Measurements from ENCODE around the gene CMYA5. TPM values are rescaled to one million over a fixed set of nuclear protein-coding genes. Genes with fewer than 3 reads are reported as not detected.
"Not testable (repeated sequence)": the region's sequence is repeated elsewhere in the genome, so short reads cannot be mapped to it uniquely, and the experiment has no call there.

CMYA5 gene
- total RNA-seq, 1 donor from 2014 or later = 0.16 TPM

DNA sequence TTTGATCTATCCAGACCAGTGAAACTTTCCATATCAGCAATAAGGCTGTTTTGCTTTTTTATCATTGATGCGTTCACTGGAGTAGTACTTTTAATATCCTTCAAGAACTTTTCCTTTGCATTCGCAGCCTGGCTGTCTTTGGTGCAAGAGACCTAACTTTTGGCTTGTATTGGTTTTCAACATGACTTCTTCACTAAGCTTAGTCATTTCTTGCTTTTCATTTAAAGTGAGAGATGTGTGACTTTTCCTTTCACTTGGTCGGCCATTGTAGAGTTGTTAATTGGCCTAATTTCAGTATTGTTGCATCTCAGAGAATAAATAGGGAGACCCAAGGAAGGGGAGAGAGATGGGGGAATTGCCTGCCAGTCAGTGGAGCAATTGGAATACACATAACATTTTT is 26.4 kb upstream of the CMYA5 start:
- TF ChIP-seq, protein P1, sequence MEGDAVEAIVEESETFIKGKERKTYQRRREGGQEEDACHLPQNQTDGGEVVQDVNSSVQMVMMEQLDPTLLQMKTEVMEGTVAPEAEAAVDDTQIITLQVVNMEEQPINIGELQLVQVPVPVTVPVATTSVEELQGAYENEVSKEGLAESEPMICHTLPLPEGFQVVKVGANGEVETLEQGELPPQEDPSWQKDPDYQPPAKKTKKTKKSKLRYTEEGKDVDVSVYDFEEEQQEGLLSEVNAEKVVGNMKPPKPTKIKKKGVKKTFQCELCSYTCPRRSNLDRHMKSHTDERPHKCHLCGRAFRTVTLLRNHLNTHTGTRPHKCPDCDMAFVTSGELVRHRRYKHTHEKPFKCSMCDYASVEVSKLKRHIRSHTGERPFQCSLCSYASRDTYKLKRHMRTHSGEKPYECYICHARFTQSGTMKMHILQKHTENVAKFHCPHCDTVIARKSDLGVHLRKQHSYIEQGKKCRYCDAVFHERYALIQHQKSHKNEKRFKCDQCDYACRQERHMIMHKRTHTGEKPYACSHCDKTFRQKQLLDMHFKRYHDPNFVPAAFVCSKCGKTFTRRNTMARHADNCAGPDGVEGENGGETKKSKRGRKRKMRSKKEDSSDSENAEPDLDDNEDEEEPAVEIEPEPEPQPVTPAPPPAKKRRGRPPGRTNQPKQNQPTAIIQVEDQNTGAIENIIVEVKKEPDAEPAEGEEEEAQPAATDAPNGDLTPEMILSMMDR (IDR thresholded peaks at IDR 0.05) = no peak
- H3K36me3 Mint-ChIP-seq (ENCODE audit: unreplicated experiment) = peaks cover 45% of the 10 kb centered on the region
- H3K27me3 Mint-ChIP-seq (ENCODE audit: unreplicated experiment) = no peaks in the 10 kb centered on the region
- peaks cover 4% of the 10 kb centered on the region for H3K9me3 Mint-ChIP-seq (ENCODE audit: unreplicated experiment)
- no peak overlapping the region for H3K4me3 Mint-ChIP-seq (ENCODE audit: unreplicated experiment)
- DNase-seq (ENCODE audit: extremely low spot score, unreplicated experiment) = no peak
- no peak overlapping the region for H3K27ac Mint-ChIP-seq (ENCODE audit: unreplicated experiment)
- no peaks in the 10 kb centered on the region for H3K4me1 Mint-ChIP-seq (ENCODE audit: unreplicated experiment)

DNA sequence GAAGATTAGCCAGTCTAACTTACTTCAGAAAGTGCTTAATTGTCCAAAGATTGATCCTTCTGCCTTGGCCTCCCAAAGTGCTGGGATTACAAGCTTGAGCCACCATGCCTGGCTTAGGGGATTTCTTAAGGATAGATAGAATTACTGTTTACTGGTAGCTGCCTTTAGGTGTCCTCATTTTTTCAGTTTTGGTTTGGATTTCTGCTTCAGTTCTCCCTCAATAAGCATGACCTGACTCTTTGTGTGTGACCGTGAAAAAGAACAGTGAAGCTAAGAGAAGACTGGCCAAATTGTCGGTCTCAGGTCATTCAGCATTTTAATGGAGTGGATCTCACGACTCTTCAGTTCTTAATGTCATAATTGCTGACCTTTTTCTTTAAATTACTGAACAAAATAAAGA is 22.9 kb upstream of the CMYA5 start:
- Mint-ChIP-seq H3K27ac (ENCODE audit: unreplicated experiment) (no peak overlapping the region), H3K4me1 (ENCODE audit: unreplicated experiment) (no peaks in the 10 kb centered on the region), H3K36me3 (ENCODE audit: unreplicated experiment) (peaks cover 47% of the 10 kb centered on the region), H3K9me3 (ENCODE audit: unreplicated experiment) (peaks cover 4% of the 10 kb centered on the region), H3K4me3 (ENCODE audit: unreplicated experiment) (no peak overlapping the region), H3K27me3 (ENCODE audit: unreplicated experiment) (no peaks in the 10 kb centered on the region)
- DNase-seq (ENCODE audit: extremely low spot score, unreplicated experiment) = no peak
- TF ChIP-seq, protein P1 (IDR thresholded peaks at IDR 0.05) = no peak

DNA sequence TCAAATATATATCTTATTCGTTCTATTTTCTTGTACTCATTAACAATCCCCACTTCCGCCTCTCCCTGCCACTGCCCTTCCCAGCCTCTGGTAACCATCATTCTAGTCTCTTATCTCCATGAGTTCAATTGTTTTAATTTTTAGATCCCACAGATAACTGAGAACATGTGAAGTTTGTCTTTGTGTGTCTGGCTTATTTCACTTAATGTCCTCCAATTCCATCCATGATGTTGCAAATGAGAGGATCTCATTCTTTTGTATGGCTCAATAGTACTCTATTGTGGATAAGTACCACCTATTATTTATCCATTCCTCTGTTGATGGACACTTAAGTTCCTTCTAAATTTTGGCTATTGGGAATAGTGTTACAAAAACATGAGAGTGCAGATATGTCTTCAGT is 17.2 kb upstream of the CMYA5 start:
- Mint-ChIP-seq H3K36me3 (ENCODE audit: unreplicated experiment) (peaks cover 44% of the 10 kb centered on the region), H3K4me3 (ENCODE audit: unreplicated experiment) (no peak overlapping the region), H3K9me3 (ENCODE audit: unreplicated experiment) (no peaks in the 10 kb centered on the region), H3K4me1 (ENCODE audit: unreplicated experiment) (no peaks in the 10 kb centered on the region), H3K27ac (ENCODE audit: unreplicated experiment) (no peak overlapping the region), H3K27me3 (ENCODE audit: unreplicated experiment) (no peaks in the 10 kb centered on the region)
- DNase-seq (ENCODE audit: extremely low spot score, unreplicated experiment) = no peak
- TF ChIP-seq, protein P1 (IDR thresholded peaks at IDR 0.05) = no peak

DNA sequence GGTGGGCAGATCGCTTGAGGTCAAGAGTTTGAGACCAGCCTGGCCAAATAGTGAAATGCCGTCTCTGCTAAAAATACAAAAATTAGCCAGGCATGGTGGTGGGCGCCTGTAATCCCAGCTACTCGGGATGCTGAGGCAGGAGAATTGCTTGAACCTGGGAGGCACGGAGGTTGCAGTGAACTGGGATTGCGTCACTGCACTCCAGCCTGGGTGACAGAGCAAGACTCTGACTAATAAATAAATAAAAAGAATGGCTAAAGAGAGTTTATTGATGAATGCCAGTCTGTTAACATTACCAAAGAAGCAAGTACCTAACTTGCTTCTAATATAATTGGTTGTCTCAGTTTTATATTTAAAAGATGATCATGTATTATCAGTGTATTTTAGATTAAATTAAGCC is 13.3 kb upstream of the CMYA5 start:
- not testable (repeated sequence) for H3K4me3 Mint-ChIP-seq (ENCODE audit: unreplicated experiment); H3K27me3 Mint-ChIP-seq (ENCODE audit: unreplicated experiment); H3K27ac Mint-ChIP-seq (ENCODE audit: unreplicated experiment); DNase-seq (ENCODE audit: extremely low spot score, unreplicated experiment); H3K9me3 Mint-ChIP-seq (ENCODE audit: unreplicated experiment); H3K4me1 Mint-ChIP-seq (ENCODE audit: unreplicated experiment)
- H3K36me3 Mint-ChIP-seq (ENCODE audit: unreplicated experiment) = peaks cover 35% of the 10 kb centered on the region

DNA sequence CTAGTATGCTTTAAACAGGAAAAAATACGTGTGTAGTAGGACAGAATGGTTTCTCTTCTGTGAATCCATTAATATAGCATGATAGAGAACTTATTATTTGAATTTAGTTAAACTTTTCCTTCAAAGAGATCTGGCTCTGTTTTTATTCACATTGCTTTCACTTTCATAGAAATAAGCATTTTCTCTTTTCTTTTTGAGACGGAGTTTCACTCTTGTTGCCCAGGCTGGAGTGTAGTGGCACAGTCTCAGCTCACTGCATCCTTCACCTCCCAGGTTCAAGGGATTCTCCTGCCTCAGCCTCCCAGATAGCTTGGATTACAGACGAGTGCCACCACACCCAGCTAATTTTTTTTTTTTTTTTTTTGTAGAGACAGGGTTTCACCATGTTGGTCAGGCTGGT is 7.5 kb upstream of the CMYA5 start:
- H3K4me3 Mint-ChIP-seq (ENCODE audit: unreplicated experiment); H3K27ac Mint-ChIP-seq (ENCODE audit: unreplicated experiment); H3K9me3 Mint-ChIP-seq (ENCODE audit: unreplicated experiment); DNase-seq (ENCODE audit: extremely low spot score, unreplicated experiment); H3K4me1 Mint-ChIP-seq (ENCODE audit: unreplicated experiment); H3K27me3 Mint-ChIP-seq (ENCODE audit: unreplicated experiment): not testable (repeated sequence)
- H3K36me3 Mint-ChIP-seq (ENCODE audit: unreplicated experiment) = peaks cover 48% of the 10 kb centered on the region

DNA sequence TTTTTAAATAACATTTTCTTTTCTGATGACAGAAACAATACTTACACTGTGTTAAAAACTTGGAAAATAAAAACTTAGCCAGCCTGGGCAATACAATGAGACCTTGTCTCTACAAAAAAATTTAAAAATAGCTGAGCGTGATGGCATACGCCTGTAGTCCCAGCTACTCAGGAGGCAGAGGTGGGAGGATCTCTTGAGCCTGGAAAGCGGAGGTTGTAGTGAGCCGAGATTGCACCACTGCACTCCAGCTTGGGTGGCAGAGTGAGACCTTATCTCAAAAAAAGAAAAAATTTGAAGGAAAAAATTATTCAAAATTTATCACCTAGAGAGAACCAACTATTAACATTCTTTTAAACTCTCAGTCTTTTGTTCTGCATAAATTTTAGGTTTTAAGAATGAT is 4.9 kb upstream of the CMYA5 start:
- Mint-ChIP-seq H3K36me3 (ENCODE audit: unreplicated experiment) (peaks cover 56% of the 10 kb centered on the region), H3K9me3 (ENCODE audit: unreplicated experiment) (no peaks in the 10 kb centered on the region), H3K4me3 (ENCODE audit: unreplicated experiment) (no peak overlapping the region), H3K27ac (ENCODE audit: unreplicated experiment) (no peak overlapping the region), H3K4me1 (ENCODE audit: unreplicated experiment) (peaks cover 4% of the 10 kb centered on the region), H3K27me3 (ENCODE audit: unreplicated experiment) (no peaks in the 10 kb centered on the region)
- no peak for DNase-seq (ENCODE audit: extremely low spot score, unreplicated experiment)
- TF ChIP-seq, protein P1 (IDR thresholded peaks at IDR 0.05) = no peak
